ENCODE measurements around the gene IL20RA.
"Not testable (repeated sequence)": the region's sequence is repeated elsewhere in the genome, so short reads cannot be mapped to it uniquely, and the experiment has no call there.

Gene IL20RA, protein sequence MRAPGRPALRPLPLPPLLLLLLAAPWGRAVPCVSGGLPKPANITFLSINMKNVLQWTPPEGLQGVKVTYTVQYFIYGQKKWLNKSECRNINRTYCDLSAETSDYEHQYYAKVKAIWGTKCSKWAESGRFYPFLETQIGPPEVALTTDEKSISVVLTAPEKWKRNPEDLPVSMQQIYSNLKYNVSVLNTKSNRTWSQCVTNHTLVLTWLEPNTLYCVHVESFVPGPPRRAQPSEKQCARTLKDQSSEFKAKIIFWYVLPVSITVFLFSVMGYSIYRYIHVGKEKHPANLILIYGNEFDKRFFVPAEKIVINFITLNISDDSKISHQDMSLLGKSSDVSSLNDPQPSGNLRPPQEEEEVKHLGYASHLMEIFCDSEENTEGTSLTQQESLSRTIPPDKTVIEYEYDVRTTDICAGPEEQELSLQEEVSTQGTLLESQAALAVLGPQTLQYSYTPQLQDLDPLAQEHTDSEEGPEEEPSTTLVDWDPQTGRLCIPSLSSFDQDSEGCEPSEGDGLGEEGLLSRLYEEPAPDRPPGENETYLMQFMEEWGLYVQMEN

GRCh38 chr6:137044366-137045221 lies at the start of gene IL20RA:
Gene IL20RA (minus strand): TSS chr6:137044965. CDS start chr6:137044728, 237 bp downstream.
- DNase-seq: no peak

DNA sequence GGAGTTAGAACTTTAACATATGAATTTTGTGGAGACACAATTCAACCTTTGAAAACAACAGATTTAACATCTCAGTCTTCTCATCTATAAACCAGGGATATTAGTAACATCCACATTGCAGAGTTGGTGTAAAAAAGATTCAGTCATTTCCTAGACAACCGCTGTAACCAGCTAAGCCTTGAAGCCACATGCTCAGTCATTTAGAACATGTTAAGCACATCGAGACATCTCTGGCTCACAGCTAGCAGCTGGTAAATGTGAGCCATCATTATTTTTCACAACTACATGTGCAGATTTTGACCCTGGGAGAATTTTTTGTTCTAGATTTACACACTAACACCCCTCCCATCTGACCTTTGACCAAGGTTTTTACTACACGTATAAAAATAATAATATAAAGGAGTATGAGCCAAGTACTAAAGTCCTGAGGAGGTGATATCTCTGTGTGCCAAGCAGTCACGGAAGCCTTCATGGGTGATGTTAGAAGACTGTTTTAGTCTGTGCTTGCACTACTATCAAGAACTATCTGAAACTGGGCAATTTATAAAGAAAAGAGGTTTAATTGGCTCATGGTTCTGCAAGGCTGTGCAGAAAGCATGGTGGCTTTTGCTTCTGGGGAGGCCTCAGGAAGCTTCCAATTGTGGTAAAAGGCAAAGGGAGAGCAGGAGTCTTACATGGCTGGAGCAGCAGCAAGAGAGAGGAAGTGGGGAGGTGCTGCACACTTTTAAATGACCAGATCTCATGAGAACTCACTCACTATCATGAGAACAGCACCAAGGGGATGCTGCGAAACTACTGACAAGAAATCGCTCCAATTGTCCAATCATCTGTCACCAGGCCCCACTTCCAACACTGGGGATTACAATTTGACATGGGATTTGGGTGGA lies 48.7 kb upstream of the IL20RA start:
- DNase-seq: no peak

- DNase-seq: no peak
Observed at GRCh38 chr6:137092018-137092417, 47.3 kb upstream of the IL20RA start.

DNA sequence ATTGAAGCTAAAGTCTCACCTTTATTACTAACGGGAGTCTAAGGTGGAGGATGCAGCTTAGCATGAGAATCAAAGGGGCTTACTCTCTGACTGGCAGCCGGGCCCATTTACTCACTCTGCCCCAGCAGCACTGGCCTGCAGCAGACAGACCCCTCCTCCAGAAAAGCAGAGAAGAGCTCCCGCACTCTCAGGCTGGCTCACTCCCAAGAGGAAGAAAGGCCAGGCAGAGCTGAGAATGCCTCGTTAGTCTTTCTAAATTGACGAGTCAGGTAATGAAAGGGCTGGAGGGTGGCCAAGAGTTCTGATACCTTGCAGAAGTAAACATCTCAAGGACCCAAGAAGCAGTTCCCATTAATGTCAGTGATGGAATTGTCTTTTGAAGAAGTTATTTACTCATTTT lies 44.5 kb upstream of the IL20RA start:
- no peak for DNase-seq

- no peak for DNase-seq
Observed at GRCh38 chr6:137087902-137088301, 43.1 kb upstream of the IL20RA start.

- DNase-seq: no peak
Observed at GRCh38 chr6:137086031-137086430, 41.3 kb upstream of the IL20RA start.

DNA sequence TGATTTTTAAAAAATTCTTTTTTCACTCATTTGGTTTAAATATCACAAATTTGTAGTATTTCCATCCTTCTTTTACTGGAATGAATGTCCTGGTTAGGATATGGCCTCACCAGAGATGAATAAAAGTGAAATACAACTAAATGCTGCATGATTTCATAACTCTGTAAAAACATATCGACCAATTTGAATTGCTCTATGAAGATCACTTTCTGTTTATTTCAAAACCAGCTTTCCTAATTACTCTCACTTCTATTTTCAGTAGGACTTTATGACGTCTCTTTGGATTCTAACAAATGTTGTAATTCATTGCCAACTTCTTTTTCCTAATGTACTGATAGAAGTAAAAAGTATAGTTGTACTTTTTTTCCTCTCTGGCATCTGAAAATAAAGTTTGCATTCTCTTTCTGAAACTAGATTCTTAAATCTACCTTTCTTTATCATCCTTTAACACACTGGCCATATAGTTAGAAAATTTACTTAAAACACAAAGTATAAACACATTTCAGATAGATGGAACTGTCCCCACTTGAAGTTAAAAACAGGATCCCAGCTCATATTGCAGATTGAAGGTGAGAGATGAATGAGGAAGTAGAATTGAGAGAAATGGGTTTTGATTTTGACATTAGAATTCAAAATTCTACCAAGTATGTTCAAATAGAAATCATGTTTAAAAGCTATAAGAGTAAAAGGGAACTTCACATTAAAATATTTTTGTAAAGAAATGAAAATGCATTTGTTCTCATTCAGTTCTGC lies 40.3 kb upstream of the IL20RA start:
- no peak for DNase-seq

DNA sequence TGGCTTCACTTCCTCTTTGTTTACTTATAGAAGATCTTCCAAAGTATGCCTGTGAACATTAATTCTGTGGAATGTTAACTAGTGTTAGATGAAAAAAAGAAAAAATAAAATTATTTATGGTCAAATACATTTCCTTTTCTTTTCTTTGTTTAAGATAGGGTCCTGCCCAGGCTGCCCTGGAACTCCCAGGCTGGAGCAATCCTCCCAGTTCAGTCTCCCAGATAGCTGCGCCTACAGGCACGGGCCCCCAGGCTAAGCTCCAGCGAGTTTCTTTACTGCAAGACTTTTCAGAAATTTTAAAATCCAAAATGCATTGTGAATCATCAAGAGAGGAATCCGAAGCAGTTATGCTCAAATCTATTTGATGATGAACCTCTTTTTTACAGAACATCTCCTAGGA lies 39.3 kb upstream of the IL20RA start:
- DNase-seq: no peak

GRCh38 chr6:137081997-137082396 lies 37.2 kb upstream of the IL20RA start:
- no peak for DNase-seq

- no peak for DNase-seq
Observed at GRCh38 chr6:137080711-137081110, 35.9 kb upstream of the IL20RA start.

DNA sequence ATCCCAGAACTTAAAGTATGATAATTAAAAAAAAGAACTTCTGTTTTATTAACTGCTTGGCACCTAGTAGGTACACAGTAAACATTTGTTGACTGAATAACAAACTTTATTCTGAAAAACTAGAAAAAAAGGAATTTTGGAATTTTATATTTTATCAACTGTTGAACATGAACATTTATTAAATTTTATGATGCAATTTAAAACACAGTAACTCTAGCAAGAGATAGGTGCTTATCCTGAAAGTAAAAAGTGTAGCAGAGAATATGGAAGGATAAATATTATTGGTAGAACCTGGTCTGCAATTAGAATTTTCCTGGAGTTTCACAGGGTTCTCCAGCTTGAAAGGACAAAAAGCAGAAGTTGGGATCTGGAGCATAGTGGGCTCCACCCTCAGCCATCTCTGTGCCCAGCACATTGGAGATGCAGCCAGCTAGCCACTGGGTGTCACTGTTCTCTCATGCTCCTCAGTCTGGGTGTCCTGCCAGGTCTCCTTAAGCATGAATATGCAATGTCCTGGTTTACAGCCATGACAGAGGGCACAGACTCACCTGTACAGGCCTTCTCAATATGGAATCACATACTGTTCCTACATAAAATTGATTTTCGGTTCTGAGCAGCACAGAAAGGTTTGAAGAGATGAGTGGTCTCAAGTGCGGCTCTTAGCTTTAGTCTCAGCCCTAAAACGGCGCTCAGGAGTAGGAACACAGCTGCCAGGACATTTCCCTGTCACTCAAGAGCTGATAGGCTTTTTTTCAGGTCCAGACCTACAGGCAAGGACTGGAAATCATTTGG lies 31.7 kb upstream of the IL20RA start:
- peak; percentile 17 for DNase-seq

- DNase-seq: not testable (repeated sequence)
Observed at GRCh38 chr6:137075790-137076189, 31.0 kb upstream of the IL20RA start.

DNA sequence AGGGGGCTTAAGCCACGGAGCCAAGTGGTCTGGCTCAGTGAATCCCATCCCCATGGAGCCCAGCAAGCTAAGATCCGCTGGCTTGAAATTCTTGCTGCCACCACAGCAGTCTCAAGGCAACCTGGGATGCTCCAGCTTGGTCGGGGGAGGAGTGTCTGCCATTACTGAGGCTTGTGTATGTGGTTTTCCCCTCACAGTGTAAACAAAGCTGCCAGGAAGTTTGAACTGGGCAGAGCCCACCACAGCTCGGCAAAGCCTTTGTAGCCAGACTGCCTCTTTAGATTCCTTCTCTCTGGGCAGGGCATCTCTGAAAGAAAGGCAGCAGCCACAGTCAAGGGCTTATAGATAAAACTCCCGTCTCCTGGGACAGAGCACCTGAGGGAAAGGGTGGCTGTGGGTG lies 25.5 kb upstream of the IL20RA start:
- no peak for DNase-seq

DNA sequence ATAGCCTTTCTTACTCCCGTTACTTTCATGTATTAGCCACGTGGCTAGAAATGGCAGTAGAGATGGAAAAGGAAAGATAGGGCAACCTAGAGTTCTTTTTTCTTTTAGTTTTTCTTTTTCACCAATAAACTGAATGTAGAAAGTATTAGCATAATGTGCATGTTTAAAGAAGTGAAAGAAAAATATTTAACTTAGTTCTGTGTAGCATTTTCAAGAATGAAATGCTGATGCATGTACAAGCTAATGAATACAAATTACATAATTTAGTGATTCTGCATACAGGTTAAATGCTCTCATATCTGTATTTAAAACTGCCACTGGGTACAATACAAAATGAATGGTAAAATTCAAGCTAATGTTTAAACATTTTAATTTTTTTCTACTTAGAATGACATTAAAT lies 22.6 kb upstream of the IL20RA start:
- DNase-seq: no peak

GRCh38 chr6:137058037-137058436 lies 13.3 kb upstream of the IL20RA start:
- DNase-seq: no peak

GRCh38 chr6:137056121-137056880 lies 11.5 kb upstream of the IL20RA start:
- no peak for DNase-seq

- DNase-seq: no peak
Observed at GRCh38 chr6:137051790-137052472, 7.2 kb upstream of the IL20RA start.

- DNase-seq: no peak
Observed at GRCh38 chr6:137049095-137049494, 4.3 kb upstream of the IL20RA start.

DNA sequence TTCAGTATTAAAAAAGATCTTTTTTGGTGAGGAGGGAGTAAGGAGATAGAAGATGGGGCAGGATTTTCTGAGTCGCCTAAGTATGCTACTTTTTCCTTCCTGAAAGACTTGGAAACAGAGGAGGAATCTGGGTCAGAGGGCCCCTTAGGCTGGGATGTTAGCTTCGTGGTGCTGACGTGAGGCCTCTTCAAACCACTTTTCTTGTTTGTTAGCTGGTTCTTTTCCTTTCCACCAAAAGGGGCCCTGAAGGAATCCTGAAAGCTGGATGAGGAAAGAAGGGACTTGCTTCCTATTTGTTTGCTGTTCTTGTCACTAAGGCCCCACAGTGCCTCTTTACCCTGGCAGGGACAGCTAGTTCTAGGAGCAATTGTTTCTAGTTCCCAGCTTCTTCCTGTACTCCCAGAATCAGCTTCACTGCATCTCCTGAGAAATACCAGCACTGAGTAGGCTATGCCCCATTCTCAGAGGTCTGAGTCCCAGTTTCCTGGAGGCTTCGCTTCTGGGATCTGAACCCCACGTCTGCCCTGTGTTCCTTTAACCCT lies 2.2 kb upstream of the IL20RA start:
- no peak for DNase-seq

All from NCI-H2227 treated with DMSO at 0.1 percent for 48 hours (cell line).